ENCODE results near the gene SP8. TPM values are rescaled to one million over a fixed set of nuclear protein-coding genes. Genes with fewer than 3 reads are reported as not detected.

SP8 gene
- polyA plus RNA-seq, 1 experiment = not detected

DNA sequence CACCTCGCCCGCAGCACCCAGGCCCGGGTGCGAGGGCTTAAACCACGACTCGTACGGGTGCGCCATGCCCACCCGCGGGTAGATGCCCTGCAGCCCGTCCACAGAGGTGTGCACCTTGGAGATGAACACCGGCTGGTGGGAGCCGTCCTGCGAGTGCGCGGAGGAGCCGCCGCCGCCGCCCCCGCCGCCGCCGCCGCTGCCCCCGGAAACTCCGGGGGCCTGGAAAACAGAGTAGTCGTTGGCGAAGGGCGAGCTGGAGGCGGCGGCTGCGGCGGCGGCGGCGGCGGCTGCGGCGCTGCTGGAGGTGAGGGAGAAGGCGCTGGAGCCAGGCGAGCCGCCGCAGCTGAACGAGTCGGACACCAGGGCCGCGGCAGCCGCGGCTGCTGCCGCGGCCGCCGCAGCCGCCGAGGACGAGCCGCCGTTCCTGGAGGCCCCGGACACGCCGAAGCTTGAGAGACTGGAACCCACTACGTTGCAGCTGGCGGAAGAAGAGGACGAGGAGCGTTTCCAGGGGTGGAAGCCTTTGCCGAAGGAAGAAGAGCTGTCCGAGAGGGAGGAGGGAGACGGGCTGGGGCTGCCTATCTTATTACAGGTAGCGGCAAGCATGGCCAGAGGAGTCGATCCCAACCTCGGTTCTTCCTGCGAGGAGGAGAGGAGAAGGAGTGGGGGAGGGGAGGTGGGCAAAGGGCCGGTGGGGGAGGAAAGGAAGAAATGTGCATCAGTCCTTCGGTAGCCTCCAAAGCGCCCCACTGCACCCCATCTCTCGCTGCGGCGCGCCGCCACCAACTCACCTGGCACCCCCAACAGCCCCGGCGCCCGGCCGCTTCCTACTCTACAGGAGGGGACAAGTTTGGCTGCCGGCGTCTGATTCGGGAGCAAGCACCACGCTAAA is 1.3 kb downstream of the SP8 start:
- Histone ChIP-seq H3K27ac (ENCODE audit: low read depth, low read length) (no peak overlapping the region), H3K4me3 (ENCODE audit: low read depth, low read length) (peak overlapping the region; percentile 29), H3K9me3 (ENCODE audit: control insufficient read depth, insufficient read depth, low read length) (peaks cover 13% of the 10 kb centered on the region; the same call in 1 of the 2 replicates), H3K27me3 (ENCODE audit: control insufficient read depth, insufficient read depth, low read length) (peaks cover 60% of the 10 kb centered on the region)
- ChIA-PET POLR2A (no interaction called here), CTCF (interaction anchor here (0.6 kb wide), 1 partner anchor 477 kb away, joined by 3 read pairs; no protein-coding TSS in a partner anchor)
- DNase-seq (ENCODE audit: low read depth, low spot score) = no peak
- TF ChIP-seq, protein P1, sequence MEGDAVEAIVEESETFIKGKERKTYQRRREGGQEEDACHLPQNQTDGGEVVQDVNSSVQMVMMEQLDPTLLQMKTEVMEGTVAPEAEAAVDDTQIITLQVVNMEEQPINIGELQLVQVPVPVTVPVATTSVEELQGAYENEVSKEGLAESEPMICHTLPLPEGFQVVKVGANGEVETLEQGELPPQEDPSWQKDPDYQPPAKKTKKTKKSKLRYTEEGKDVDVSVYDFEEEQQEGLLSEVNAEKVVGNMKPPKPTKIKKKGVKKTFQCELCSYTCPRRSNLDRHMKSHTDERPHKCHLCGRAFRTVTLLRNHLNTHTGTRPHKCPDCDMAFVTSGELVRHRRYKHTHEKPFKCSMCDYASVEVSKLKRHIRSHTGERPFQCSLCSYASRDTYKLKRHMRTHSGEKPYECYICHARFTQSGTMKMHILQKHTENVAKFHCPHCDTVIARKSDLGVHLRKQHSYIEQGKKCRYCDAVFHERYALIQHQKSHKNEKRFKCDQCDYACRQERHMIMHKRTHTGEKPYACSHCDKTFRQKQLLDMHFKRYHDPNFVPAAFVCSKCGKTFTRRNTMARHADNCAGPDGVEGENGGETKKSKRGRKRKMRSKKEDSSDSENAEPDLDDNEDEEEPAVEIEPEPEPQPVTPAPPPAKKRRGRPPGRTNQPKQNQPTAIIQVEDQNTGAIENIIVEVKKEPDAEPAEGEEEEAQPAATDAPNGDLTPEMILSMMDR (IDR thresholded peaks at IDR 0.05; ENCODE audit: low read depth, low read length) = no peak

DNA sequence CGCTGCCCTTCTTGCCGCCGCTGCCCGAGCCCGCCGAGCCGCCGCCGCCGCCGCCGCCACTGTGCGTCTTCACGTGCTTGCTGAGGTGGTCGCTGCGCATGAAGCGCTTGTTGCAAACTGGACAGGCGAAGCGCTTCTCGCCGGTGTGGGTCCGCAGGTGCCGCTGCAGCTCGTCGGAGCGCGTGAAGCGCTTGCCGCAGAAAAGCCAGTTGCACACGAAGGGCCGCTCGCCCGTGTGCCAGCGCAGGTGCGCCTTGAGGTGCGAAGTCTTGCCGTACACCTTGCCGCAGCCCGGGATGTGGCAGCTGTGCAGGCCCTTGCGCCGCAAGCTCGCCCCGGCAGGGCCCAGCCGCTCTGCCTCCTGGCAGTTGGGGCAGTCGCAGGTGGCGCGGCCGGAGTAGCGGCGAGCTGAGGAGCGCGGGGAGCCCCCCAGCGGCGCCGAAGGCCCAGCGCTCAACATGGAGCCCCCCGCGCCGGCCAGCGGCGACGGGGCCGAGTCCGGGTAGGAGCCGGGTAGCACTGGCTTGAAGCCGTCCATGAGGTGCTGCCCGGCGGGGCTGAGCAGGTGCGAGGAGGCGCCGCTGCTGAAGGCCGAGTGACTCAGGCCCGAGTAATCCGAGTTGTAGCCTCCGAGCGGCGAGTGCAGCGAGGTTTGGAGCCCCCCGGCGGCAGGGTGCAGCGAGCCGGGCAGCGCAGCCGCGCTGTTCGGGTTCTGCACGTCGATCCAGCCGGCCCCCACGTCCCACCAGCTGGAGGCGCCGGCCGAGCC is 2.1 kb downstream of the SP8 start:
- peaks cover 13% of the 10 kb centered on the region; the same call in 1 of the 2 replicates for H3K9me3 ChIP-seq (ENCODE audit: control insufficient read depth, insufficient read depth, low read length)
- TF ChIP-seq, protein P1 (IDR thresholded peaks at IDR 0.05; ENCODE audit: low read depth, low read length) = 0 out of 2 replicates have a peak, but pooled peaks have one; percentile 5
- DNase-seq (ENCODE audit: low read depth, low spot score) = no peak
- ChIA-PET CTCF (no interaction called here), POLR2A (no interaction called here)
- no peak overlapping the region for H3K27ac ChIP-seq (ENCODE audit: low read depth, low read length)
- H3K4me3 ChIP-seq (ENCODE audit: low read depth, low read length) = no peak overlapping the region
- peaks cover 60% of the 10 kb centered on the region for H3K27me3 ChIP-seq (ENCODE audit: control insufficient read depth, insufficient read depth, low read length)

DNA sequence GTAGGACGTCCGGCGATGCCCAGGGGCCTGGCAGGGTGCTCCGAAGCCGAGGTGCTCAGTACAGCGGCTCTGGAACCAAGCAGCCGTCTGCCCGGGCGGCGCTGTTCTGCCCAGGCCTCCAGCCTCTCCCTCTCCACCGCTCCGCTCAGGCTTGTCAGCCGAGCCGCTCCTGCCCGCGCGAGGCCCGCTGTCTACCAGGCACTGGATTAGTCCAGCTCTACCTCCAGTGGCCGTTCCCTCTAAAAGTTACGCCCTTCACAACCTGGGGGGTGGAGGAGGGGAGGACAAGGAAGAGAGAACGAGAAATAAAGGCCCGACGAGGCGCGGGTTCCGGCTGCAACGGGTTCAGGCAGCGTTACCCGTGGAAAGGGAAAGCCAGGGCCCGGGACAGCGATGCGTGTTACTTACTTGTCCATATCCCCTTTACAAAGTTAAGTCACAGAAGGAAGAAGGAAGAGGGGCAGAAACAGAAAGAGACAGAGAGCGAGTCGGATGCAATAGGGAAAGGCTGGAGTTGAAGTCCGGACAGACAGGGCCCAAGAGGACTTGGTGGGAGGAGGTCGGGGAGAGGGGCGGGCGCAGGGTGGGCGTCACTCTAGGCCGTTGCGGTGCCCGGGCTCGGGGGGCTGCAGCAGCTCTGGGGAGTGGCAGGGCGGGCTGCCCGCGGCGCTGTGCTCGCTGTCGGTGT is 2.8 kb downstream of the SP8 start:
- Histone ChIP-seq H3K4me3 (ENCODE audit: low read depth, low read length) (no peak overlapping the region), H3K27me3 (ENCODE audit: control insufficient read depth, insufficient read depth, low read length) (peaks cover 63% of the 10 kb centered on the region), H3K9me3 (ENCODE audit: control insufficient read depth, insufficient read depth, low read length) (peaks cover 13% of the 10 kb centered on the region; the same call in 1 of the 2 replicates), H3K27ac (ENCODE audit: low read depth, low read length) (no peak overlapping the region)
- TF ChIP-seq, protein P1 (IDR thresholded peaks at IDR 0.05; ENCODE audit: low read depth, low read length) = no peak
- POLR2A ChIA-PET = no interaction called here
- CTCF ChIA-PET = no interaction called here
- no peak for DNase-seq (ENCODE audit: low read depth, low spot score)

DNA sequence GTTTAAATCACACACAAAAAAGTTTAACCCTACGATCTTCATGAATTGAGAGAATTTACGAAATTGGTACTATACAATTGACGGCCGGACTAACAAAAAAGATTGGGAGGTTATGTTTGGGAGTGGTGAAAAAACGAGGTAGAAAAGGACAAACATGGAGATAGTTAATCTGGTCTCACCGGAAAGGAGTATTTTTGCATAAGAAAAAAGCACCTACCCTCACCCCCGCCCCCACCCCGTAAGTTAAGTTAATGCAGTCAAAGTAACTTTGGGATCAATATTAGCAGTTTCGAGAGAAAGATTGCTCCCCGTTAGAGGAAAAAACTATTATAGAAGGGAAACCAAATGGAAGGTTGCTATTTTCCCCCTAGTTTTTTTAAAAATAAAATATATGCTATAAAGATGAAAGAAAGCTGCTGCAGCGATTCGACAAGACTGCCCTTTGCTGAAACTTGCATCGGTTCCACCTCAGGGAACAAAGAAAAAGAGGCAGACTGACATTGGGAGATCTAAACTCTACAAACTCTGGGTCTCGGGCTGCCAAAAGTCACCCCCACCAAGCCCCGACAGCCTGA is 3.5 kb downstream of the SP8 start:
- ChIA-PET CTCF (no interaction called here), POLR2A (no interaction called here)
- Histone ChIP-seq H3K4me3 (ENCODE audit: low read depth, low read length) (no peak overlapping the region), H3K27me3 (ENCODE audit: control insufficient read depth, insufficient read depth, low read length) (peaks cover 64% of the 10 kb centered on the region), H3K27ac (ENCODE audit: low read depth, low read length) (no peak overlapping the region), H3K9me3 (ENCODE audit: control insufficient read depth, insufficient read depth, low read length) (peaks cover 13% of the 10 kb centered on the region; the same call in 1 of the 2 replicates)
- TF ChIP-seq, protein P1 (IDR thresholded peaks at IDR 0.05; ENCODE audit: low read depth, low read length) = no peak
- DNase-seq (ENCODE audit: low read depth, low spot score) = no peak

Measured in AG04450 (cell line).